ENCODE measurements around the gene RNF32. TPM values are rescaled to one million over a fixed set of nuclear protein-coding genes. Genes with fewer than 3 reads are reported as not detected.

Gene RNF32
- total RNA-seq, 1 experiment from 2014 or later: 1.6 TPM

DNA sequence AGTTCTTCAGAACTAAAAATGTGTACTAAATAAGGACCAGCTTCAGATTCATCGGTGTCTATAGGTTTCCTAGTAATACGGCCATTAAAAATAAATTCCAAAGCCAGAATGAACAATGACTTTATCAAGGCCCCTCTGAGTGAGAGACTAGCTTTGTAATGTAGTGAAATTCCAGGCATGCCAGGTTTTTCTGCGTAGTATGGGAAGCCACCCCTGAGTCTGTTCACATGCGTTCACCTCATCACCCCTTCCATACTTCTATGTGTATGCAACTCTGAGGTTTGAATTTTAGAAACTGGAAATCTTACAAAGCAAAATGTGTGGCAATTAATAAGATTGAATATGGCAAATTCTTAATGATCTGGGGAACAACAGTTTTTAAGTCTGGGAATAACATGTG lies 24.5 kb downstream of the RNF32 start:
- Mint-ChIP-seq H3K9me3 (ENCODE audit: low read depth, unreplicated experiment) (no peaks in the 10 kb centered on the region), H3K4me1 (ENCODE audit: low read depth, unreplicated experiment) (no peaks in the 10 kb centered on the region), H3K4me3 (ENCODE audit: low read depth, unreplicated experiment) (no peak overlapping the region), H3K27ac (ENCODE audit: unreplicated experiment) (no peak overlapping the region), H3K27me3 (ENCODE audit: unreplicated experiment) (no peaks in the 10 kb centered on the region), H3K36me3 (ENCODE audit: insufficient read depth, unreplicated experiment) (peaks cover 7% of the 10 kb centered on the region)
- CTCF ChIA-PET: no interaction called here
- intact Hi-C loops (cut with micrococcal nuclease; ENCODE audit: unreplicated experiment): no loop called here
- no peak for DNase-seq
- TF ChIP-seq, protein P1, sequence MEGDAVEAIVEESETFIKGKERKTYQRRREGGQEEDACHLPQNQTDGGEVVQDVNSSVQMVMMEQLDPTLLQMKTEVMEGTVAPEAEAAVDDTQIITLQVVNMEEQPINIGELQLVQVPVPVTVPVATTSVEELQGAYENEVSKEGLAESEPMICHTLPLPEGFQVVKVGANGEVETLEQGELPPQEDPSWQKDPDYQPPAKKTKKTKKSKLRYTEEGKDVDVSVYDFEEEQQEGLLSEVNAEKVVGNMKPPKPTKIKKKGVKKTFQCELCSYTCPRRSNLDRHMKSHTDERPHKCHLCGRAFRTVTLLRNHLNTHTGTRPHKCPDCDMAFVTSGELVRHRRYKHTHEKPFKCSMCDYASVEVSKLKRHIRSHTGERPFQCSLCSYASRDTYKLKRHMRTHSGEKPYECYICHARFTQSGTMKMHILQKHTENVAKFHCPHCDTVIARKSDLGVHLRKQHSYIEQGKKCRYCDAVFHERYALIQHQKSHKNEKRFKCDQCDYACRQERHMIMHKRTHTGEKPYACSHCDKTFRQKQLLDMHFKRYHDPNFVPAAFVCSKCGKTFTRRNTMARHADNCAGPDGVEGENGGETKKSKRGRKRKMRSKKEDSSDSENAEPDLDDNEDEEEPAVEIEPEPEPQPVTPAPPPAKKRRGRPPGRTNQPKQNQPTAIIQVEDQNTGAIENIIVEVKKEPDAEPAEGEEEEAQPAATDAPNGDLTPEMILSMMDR (IDR thresholded peaks at IDR 0.05; ENCODE audit: unreplicated experiment): no peak
- no TSS peak for BruUV-seq (replicated peaks)

DNA sequence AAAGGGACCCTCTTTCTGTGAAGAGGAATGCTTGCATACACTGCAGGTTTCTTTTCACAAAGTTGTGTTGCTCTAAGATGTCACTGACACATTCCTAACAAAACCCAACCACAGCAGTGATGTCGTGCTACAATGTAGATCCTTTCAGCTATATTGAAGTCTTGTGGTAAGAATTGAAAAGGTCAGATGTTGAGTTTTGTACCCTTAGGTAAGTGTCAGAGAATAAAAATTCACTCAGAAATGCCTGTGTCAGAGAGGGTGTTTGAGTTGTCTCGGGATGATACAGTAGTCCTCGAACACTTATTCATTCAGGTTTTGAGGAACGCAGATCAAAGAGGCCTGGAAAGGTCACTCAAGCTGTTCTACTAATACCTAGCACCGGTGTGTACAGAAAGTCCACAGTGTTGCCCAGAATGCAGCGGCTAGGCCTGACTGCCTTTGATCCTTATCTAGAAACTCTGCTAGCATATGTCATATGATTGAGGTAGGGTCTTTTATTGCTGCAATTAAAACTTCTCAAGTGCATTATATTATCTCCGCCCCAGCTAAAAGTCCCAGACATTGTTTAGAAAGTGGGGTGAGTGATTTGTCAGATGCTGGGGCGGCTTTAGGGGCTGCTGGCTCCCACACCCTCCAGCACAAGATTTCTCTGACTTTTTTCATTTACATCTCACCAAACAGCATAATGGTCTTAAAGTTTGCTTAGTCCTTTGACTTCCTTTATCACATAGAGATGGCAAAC lies 26.0 kb downstream of the RNF32 start:
- Mint-ChIP-seq H3K27ac (ENCODE audit: unreplicated experiment) (no peak overlapping the region), H3K4me1 (ENCODE audit: low read depth, unreplicated experiment) (no peaks in the 10 kb centered on the region), H3K9me3 (ENCODE audit: low read depth, unreplicated experiment) (no peaks in the 10 kb centered on the region), H3K36me3 (ENCODE audit: insufficient read depth, unreplicated experiment) (peaks cover 7% of the 10 kb centered on the region), H3K27me3 (ENCODE audit: unreplicated experiment) (no peaks in the 10 kb centered on the region), H3K4me3 (ENCODE audit: low read depth, unreplicated experiment) (no peak overlapping the region)
- no TSS peak for BruUV-seq (replicated peaks)
- no peak for DNase-seq
- intact Hi-C loops (cut with micrococcal nuclease; ENCODE audit: unreplicated experiment): no loop called here
- CTCF ChIA-PET: no interaction called here
- TF ChIP-seq, protein P1 (IDR thresholded peaks at IDR 0.05; ENCODE audit: unreplicated experiment): no peak

DNA sequence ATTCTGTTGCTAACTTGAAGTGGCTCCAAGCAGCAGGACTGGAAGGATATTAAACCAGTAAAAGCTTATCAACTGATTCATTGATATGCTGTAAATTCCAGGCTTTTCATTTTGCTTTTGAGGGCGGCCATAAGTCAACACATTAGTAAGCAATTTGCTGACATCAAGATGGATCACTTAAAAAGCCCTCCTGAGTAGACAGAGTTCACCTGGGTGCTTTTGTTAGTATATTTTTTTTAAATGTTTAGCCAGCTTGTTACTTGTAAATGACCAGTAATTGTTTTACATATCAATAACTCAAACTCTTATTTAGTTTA lies 26.5 kb downstream of the RNF32 start:
- no peaks in the 10 kb centered on the region for H3K4me1 Mint-ChIP-seq (ENCODE audit: low read depth, unreplicated experiment)
- H3K27me3 Mint-ChIP-seq (ENCODE audit: unreplicated experiment): no peaks in the 10 kb centered on the region
- no peak for DNase-seq
- TF ChIP-seq, protein P1 (IDR thresholded peaks at IDR 0.05; ENCODE audit: unreplicated experiment): no peak
- CTCF ChIA-PET: no interaction called here
- H3K4me3 Mint-ChIP-seq (ENCODE audit: low read depth, unreplicated experiment): no peak overlapping the region
- H3K9me3 Mint-ChIP-seq (ENCODE audit: low read depth, unreplicated experiment): no peaks in the 10 kb centered on the region
- H3K36me3 Mint-ChIP-seq (ENCODE audit: insufficient read depth, unreplicated experiment): peaks cover 7% of the 10 kb centered on the region
- no peak overlapping the region for H3K27ac Mint-ChIP-seq (ENCODE audit: unreplicated experiment)
- no TSS peak for BruUV-seq (replicated peaks)
- intact Hi-C loops (cut with micrococcal nuclease; ENCODE audit: unreplicated experiment): no loop called here

DNA sequence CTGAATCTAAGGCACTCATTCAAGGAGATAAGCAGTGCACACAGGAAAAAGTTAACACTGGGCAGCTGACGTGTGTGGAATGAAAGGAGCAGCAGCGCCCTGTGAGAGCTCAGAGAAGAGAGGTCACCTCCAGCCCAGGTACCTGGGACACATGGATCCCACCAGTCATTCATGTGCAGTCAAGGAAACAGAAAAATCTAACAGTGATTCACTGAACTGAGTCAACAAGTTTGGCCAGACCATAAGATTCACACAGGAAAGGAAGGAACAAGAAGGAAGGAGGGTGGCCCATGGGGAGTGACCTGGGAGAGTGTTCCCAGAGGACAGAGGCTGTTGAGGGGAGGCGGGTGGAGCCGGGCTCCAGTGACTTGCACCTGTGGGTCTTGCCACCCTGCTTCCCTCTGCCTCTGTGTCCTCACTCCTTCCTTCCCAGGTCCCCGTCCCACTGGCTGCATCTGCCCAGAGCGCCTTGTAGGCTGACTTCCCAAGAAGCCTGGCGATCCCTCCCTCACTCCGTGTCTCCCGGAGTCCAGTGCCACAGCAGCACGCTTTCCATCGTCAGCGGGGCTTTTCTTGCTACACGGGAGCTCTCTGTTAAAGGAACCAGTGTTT lies 27.7 kb downstream of the RNF32 start:
- H3K27ac Mint-ChIP-seq (ENCODE audit: unreplicated experiment): no peak overlapping the region
- CTCF ChIA-PET: no interaction called here
- no peaks in the 10 kb centered on the region for H3K9me3 Mint-ChIP-seq (ENCODE audit: low read depth, unreplicated experiment)
- intact Hi-C loops (cut with micrococcal nuclease; ENCODE audit: unreplicated experiment): no loop called here
- DNase-seq: no peak
- H3K27me3 Mint-ChIP-seq (ENCODE audit: unreplicated experiment): no peaks in the 10 kb centered on the region
- H3K4me1 Mint-ChIP-seq (ENCODE audit: low read depth, unreplicated experiment): no peaks in the 10 kb centered on the region
- TF ChIP-seq, protein P1 (IDR thresholded peaks at IDR 0.05; ENCODE audit: unreplicated experiment): no peak
- H3K36me3 Mint-ChIP-seq (ENCODE audit: insufficient read depth, unreplicated experiment): peaks cover 7% of the 10 kb centered on the region
- H3K4me3 Mint-ChIP-seq (ENCODE audit: low read depth, unreplicated experiment): no peak overlapping the region
- BruUV-seq (replicated peaks): no TSS peak

Data from Calu3 (cell line).